Measurements from ENCODE around the gene CCSER1.
"Not testable (repeated sequence)": the region's sequence is repeated elsewhere in the genome, so short reads cannot be mapped to it uniquely, and the experiment has no call there.

The CCSER1 gene

GRCh38 chr4:91369116-91369515 lies 1241.9 kb downstream of the CCSER1 start:
- TF ChIP-seq CTCF (IDR thresholded peaks at IDR 0.05; ENCODE audit: low read depth, low read length, missing control alignments) = no peak

DNA sequence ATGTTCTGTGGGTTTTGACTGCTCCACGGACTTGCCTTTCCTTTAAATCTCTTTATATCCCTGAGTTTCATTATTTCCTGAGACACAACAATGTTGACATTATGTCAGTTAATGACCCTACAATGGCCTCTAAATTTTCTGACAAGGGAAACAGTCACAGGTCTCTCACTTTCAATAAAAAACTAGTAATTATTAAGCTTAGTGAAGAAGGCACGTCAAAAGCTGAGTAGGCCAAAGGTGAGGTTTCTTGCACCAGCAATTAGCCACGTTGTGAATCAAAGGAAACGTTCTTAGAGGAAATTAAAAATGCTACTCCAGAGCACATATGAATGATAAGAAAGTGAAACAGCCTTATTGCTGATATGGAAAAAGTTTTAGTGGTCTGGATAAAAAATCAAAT lies 1246.4 kb downstream of the CCSER1 start:
- Histone ChIP-seq H3K27ac (no peak overlapping the region), H3K4me3 (ENCODE audit: low read depth, low read length) (no peak overlapping the region), H3K36me3 (replicated peaks) (no peaks in the 10 kb centered on the region), H3K27me3 (replicated peaks) (no peaks in the 10 kb centered on the region)
- TF ChIP-seq CTCF (IDR thresholded peaks at IDR 0.05; ENCODE audit: low read depth, low read length, missing control alignments) = no peak
- in situ Hi-C loops (cut with HindIII; ENCODE audit: low pct_ligation_motif_present, low sequenced_read_pairs) = no loop called here
- no peak for DNase-seq

More at GRCh38 chr4:91369116-91369515, 1241.9 kb downstream of the CCSER1 start:
- no peak for DNase-seq
- H3K36me3 ChIP-seq (replicated peaks) = no peaks in the 10 kb centered on the region
- no peak overlapping the region for H3K27ac ChIP-seq
- in situ Hi-C loops (cut with HindIII; ENCODE audit: low pct_ligation_motif_present, low sequenced_read_pairs) = no loop called here
- no peaks in the 10 kb centered on the region for H3K27me3 ChIP-seq (replicated peaks)
- no peak overlapping the region for H3K4me3 ChIP-seq (ENCODE audit: low read depth, low read length)

DNA sequence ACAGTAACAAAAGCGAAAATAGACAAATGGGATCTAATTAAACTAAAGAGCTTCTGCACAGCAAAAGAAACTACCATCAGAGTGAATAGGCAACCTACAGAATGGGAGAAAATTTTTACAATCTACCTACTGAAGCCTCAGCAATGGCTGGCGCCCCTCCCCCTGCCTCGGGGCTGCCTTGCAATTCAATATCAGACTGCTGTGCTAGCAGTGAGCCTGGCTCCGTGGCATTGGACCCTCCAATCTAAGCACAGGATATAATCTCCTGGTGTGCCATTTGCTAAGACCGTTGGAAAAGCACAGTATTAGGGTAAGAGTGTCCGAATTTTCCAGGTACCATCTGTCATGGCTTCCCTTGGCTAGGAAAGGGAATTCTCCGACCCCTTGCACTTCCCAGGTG lies 1278.2 kb downstream of the CCSER1 start:
- H3K27ac ChIP-seq; in situ Hi-C loops (cut with HindIII; ENCODE audit: low pct_ligation_motif_present, low sequenced_read_pairs); H3K4me3 ChIP-seq (ENCODE audit: low read depth, low read length); DNase-seq; H3K36me3 ChIP-seq (replicated peaks); H3K27me3 ChIP-seq (replicated peaks): not testable (repeated sequence)

- Histone ChIP-seq H3K4me3 (ENCODE audit: low read depth, low read length) (no peak overlapping the region), H3K27ac (no peak overlapping the region), H3K36me3 (replicated peaks) (no peaks in the 10 kb centered on the region), H3K27me3 (replicated peaks) (no peaks in the 10 kb centered on the region)
- in situ Hi-C loops (cut with HindIII; ENCODE audit: low pct_ligation_motif_present, low sequenced_read_pairs) = no loop called here
- no peak for DNase-seq
- TF ChIP-seq CTCF (IDR thresholded peaks at IDR 0.05; ENCODE audit: low read depth, low read length, missing control alignments) = no peak
Observed at GRCh38 chr4:91422011-91422410, 1294.8 kb downstream of the CCSER1 start.

DNA sequence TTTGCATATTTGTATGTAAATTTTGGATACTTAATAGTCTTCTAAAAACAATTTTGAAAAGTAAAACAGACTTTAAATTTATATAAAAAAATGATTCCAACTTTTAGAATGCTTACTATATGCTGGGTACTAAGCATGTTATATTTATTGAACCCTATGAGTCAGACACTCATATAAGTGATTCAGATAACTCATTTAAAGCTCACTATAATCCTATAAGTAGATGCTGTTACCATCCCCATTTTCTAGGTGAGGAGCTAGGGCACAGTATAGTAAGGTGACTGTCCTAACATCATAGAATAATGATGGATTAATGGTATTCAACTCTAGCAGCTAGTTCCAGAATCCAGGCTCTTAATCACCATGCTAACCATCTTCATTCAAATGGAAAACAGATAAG lies 1299.5 kb downstream of the CCSER1 start:
- no peak for TF ChIP-seq CTCF (IDR thresholded peaks at IDR 0.05; ENCODE audit: low read depth, low read length, missing control alignments)
- no peak for DNase-seq

DNA sequence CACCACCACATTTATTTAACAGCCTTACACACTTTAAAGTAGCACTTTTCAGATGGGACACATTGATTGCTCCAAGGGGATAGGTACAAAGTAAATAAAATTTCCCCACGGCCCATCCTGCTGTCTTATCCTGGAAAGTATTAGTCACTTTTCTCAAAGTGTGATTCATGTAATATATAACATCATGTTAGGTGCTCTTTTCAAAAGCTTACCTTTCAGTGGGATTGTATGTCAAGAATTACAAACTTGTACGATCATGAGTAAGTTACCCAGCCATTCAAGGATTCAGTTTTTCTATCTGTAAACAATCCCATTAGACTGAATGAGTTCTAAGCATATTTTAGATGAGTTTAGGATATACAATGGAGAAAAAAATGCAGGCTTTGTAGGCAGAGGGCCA lies 1300.0 kb downstream of the CCSER1 start:
- in situ Hi-C loops (cut with HindIII; ENCODE audit: low pct_ligation_motif_present, low sequenced_read_pairs) = no loop called here
- H3K4me3 ChIP-seq (ENCODE audit: low read depth, low read length) = no peak overlapping the region
- no peak overlapping the region for H3K27ac ChIP-seq
- H3K27me3 ChIP-seq (replicated peaks) = no peaks in the 10 kb centered on the region
- no peaks in the 10 kb centered on the region for H3K36me3 ChIP-seq (replicated peaks)
- DNase-seq = no peak
- no peak for TF ChIP-seq CTCF (IDR thresholded peaks at IDR 0.05; ENCODE audit: low read depth, low read length, missing control alignments)

More for the DNA sequence above, 1299.5 kb downstream of the CCSER1 start:
- H3K27me3 ChIP-seq (replicated peaks) = no peaks in the 10 kb centered on the region
- no peak overlapping the region for H3K4me3 ChIP-seq (ENCODE audit: low read depth, low read length)
- in situ Hi-C loops (cut with HindIII; ENCODE audit: low pct_ligation_motif_present, low sequenced_read_pairs) = no loop called here
- no peak overlapping the region for H3K27ac ChIP-seq
- no peaks in the 10 kb centered on the region for H3K36me3 ChIP-seq (replicated peaks)

All from brain microvascular endothelial cell (primary cell).